ENCODE data around the gene RPL39L.
"Not testable (repeated sequence)": the region's sequence is repeated elsewhere in the genome, so short reads cannot be mapped to it uniquely, and the experiment has no call there.

RPL39L gene

DNA sequence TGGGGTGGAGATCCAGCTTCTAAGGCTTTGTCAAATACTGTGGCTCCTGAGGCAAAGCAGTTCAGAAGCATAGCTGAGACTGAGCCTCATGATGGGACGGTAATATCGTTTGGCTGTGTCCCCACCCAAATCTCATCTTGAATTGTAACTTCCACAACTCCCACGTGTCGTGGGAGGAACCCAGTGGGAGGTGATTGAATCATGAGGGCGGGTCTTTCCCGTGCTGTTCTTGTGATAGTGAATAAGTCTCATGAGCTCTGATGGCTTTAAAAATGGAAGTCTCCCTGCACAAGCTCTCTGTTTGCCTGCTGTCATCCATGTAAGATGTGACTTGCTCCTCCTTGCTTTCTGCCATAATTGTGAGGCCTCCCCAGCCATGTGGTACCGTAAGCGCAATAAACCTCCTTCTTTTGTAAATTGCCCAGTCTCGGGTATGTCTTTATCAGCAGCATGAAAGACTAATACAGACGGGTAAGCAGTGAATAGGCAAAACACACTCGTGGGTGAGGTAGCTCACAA is 4.1 kb downstream of the RPL39L start:
- H3K27me3 ChIP-seq (ENCODE audit: control insufficient read depth, insufficient read depth, low read length); H3K9me3 ChIP-seq (ENCODE audit: control insufficient read depth, low read length); H3K36me3 ChIP-seq (ENCODE audit: control insufficient read depth, insufficient read depth, low read length); H3K4me1 ChIP-seq (ENCODE audit: control insufficient read depth, insufficient read depth, low read length); H3K4me3 ChIP-seq (ENCODE audit: low read length); H3K9ac ChIP-seq (ENCODE audit: low read length): not testable (repeated sequence)

DNA sequence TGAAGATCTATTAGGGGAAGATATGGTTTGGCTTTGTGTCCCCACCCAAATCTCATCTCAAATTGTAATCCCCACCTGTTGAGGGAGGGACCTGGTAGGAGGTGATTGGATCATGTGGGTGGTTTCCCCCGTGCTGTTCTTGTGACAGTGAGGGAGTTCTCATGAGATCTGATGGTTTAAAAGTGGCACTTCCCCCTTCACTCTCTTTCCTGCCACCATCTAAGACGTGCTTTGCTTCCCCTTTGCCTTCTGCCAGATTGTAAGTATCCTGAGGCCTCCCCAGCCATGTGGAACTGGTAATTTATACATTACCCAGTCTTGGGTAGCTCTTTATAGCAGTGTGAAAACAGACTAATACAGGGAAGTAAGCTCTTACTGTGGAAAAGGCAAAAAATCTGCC is 6.1 kb downstream of the RPL39L start:
- not testable (repeated sequence) for H3K36me3 ChIP-seq (ENCODE audit: control insufficient read depth, insufficient read depth, low read length); H3K9me3 ChIP-seq (ENCODE audit: control insufficient read depth, low read length); H3K4me1 ChIP-seq (ENCODE audit: control insufficient read depth, insufficient read depth, low read length); H3K9ac ChIP-seq (ENCODE audit: low read length); H3K4me3 ChIP-seq (ENCODE audit: low read length); H3K27me3 ChIP-seq (ENCODE audit: control insufficient read depth, insufficient read depth, low read length)

DNA sequence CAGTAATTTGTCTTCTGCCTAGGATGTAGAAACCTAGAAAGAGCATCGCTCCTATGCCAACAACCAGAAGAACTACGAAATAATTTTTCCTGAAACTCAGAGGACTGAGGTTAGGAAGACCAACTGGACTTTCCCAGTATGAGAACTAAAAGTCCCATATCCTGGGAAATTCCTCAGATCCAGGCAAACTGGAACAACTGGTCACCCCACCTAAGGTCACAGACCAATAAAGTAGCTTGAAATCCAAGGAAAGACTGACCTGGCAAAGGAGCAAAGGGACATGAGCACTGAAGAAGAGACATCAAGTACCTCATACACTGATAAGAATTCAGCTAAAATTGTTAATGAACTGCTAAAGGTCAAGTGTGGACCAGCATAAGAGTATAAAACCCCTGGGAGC is 6.6 kb downstream of the RPL39L start:
- no peaks in the 10 kb centered on the region for H3K36me3 ChIP-seq (ENCODE audit: control insufficient read depth, insufficient read depth, low read length)
- H3K9me3 ChIP-seq (ENCODE audit: control insufficient read depth, low read length): no peaks in the 10 kb centered on the region
- H3K4me1 ChIP-seq (ENCODE audit: control insufficient read depth, insufficient read depth, low read length): peaks cover 4% of the 10 kb centered on the region
- no peak overlapping the region for H3K4me3 ChIP-seq (ENCODE audit: low read length)
- H3K27me3 ChIP-seq (ENCODE audit: control insufficient read depth, insufficient read depth, low read length): no peaks in the 10 kb centered on the region
- H3K9ac ChIP-seq (ENCODE audit: low read length): no peak overlapping the region

DNA sequence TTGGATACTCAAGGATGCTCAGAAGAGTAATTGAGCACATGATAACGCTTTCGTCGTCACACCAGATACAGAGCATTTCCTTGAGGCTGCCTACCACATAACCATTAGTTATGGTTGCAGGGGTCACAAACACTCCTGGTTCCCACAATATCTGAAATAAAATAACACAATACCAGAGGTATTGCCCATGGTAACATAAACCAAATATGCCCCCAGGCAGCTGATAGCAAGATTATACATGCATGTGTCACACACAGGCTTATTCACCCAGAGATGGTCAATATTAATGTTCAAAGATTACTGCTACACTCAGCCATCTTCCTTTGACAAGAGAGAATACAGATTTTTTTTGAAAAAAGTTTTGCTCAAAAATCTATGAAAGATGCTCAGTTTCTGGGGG is 7.3 kb downstream of the RPL39L start:
- Histone ChIP-seq H3K27me3 (ENCODE audit: control insufficient read depth, insufficient read depth, low read length) (no peaks in the 10 kb centered on the region), H3K4me1 (ENCODE audit: control insufficient read depth, insufficient read depth, low read length) (peaks cover 4% of the 10 kb centered on the region), H3K9ac (ENCODE audit: low read length) (no peak overlapping the region), H3K9me3 (ENCODE audit: control insufficient read depth, low read length) (no peaks in the 10 kb centered on the region), H3K4me3 (ENCODE audit: low read length) (no peak overlapping the region), H3K36me3 (ENCODE audit: control insufficient read depth, insufficient read depth, low read length) (no peaks in the 10 kb centered on the region)

DNA sequence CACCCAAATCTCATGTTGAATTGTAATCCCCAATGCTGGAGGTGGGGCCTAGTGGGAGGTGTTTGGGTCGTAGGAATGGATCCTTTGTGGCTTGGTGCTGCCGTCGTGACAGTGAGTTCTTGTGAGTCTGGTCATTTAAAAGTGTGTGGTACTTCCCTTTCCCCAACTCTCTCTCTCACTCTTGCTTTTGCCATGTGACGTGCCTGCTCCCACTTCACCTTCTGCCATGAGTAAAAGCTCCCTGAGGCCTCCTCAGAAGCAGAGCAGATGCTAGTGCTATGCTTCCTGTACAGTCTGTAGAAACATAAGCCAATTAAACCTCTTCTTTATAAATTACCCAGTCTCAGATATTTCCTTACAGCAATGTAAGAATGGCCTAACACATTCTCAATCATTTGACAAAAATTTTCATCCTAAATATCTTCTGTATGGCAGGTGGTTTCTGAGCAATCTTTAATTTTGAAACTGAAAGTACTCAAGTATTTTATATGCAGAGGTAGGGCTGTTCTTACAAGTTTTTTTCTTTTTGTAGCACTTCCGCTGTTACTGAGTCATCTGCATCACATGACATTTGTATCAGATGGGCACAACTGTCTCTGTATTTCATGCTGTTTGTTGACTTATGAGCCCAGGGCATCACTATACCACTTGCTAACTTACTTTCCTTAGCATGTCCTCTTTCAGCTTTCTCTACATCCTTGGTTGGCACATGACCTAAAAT is 8.8 kb downstream of the RPL39L start:
- H3K4me3 ChIP-seq (ENCODE audit: low read length): no peak overlapping the region

DNA sequence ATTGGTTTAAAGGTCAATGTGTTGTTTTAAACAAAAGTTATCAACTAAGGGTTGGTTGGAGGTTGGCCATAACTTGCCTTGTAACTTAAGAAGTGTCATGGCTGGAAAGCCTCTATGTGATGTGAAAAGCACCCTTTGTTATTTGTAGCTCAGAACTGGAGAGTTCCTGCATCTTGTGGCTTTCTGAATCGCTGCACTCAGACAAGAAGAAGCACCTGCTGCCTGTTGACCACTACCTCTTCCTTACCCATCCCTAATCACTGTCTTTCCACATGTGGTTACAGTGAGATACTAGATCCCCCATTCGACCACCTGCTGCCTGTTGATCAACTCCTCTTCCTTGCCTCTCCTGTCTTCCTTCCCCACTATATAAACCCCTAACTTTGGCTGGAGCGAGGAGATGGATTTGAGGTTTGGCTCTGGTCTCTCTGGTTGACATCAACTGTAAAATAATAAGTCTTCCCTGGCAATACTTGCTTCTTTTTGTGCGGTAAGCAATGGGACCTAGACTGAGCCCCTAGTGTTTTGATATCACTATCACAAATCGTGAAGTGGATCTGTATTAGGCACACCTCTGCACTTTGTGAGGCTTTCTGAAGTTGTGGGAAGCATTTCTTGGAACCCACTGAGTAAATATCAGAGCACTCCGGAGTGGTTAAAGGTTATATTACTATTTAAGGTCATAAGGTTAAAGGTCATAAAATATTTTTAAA is 13.8 kb downstream of the RPL39L start:
- Histone ChIP-seq H3K4me3 (ENCODE audit: low read length) (no peak overlapping the region), H3K36me3 (ENCODE audit: control insufficient read depth, insufficient read depth, low read length) (no peaks in the 10 kb centered on the region), H3K4me1 (ENCODE audit: control insufficient read depth, insufficient read depth, low read length) (no peaks in the 10 kb centered on the region), H3K27me3 (ENCODE audit: control insufficient read depth, insufficient read depth, low read length) (no peaks in the 10 kb centered on the region), H3K9ac (ENCODE audit: low read length) (no peak overlapping the region), H3K9me3 (ENCODE audit: control insufficient read depth, low read length) (no peaks in the 10 kb centered on the region)

More for the DNA sequence above, 8.8 kb downstream of the RPL39L start:
- Histone ChIP-seq H3K9ac (ENCODE audit: low read length) (no peak overlapping the region), H3K4me1 (ENCODE audit: control insufficient read depth, insufficient read depth, low read length) (peaks cover 4% of the 10 kb centered on the region), H3K27me3 (ENCODE audit: control insufficient read depth, insufficient read depth, low read length) (no peaks in the 10 kb centered on the region), H3K9me3 (ENCODE audit: control insufficient read depth, low read length) (no peaks in the 10 kb centered on the region), H3K36me3 (ENCODE audit: control insufficient read depth, insufficient read depth, low read length) (no peaks in the 10 kb centered on the region)

DNA sequence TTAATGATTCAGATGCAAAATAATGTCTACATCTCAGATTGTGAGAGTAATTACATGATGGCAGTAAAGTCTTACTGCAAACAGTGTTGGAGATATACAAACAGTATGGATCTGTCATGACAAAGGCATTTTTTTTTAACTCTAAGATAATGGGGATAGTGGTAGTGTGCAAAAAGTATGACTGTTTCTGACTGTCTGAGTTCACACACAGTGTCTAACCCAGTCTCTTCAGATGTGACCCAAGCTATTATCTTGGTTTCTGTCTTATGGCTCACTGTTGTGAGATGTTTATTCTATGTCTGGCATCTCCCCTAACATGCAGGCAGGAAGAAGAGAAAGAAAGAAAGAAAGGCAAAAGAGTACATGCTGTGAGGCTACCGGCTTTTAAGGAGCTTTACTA is 17.0 kb downstream of the RPL39L start:
- Histone ChIP-seq H3K4me3 (ENCODE audit: low read length) (no peak overlapping the region), H3K27me3 (ENCODE audit: control insufficient read depth, insufficient read depth, low read length) (no peaks in the 10 kb centered on the region), H3K9me3 (ENCODE audit: control insufficient read depth, low read length) (no peaks in the 10 kb centered on the region), H3K36me3 (ENCODE audit: control insufficient read depth, insufficient read depth, low read length) (no peaks in the 10 kb centered on the region), H3K4me1 (ENCODE audit: control insufficient read depth, insufficient read depth, low read length) (no peaks in the 10 kb centered on the region), H3K9ac (ENCODE audit: low read length) (no peak overlapping the region)

DNA sequence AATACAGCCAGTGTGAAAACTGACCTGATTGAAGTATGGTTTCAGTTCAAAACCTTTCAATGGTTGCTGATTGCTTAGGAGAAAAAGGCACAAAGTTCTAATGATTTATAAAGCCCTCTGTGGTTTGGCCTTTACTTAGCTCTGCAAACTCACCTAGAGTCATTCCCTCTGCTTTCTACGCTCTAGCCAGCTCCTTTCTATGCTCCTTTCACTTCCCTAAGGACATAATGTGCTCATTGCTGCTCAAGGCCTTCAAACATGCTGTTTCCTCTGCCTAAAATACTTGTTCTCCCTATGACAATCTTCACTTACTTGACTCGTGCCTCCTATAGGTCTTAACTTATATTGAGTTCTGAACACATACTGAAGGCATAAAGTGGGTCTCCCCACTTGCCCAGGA is 19.0 kb downstream of the RPL39L start:
- Histone ChIP-seq H3K4me3 (ENCODE audit: low read length) (no peak overlapping the region), H3K27me3 (ENCODE audit: control insufficient read depth, insufficient read depth, low read length) (no peaks in the 10 kb centered on the region), H3K9me3 (ENCODE audit: control insufficient read depth, low read length) (no peaks in the 10 kb centered on the region), H3K36me3 (ENCODE audit: control insufficient read depth, insufficient read depth, low read length) (no peaks in the 10 kb centered on the region), H3K4me1 (ENCODE audit: control insufficient read depth, insufficient read depth, low read length) (no peaks in the 10 kb centered on the region), H3K9ac (ENCODE audit: low read length) (no peak overlapping the region)

DNA sequence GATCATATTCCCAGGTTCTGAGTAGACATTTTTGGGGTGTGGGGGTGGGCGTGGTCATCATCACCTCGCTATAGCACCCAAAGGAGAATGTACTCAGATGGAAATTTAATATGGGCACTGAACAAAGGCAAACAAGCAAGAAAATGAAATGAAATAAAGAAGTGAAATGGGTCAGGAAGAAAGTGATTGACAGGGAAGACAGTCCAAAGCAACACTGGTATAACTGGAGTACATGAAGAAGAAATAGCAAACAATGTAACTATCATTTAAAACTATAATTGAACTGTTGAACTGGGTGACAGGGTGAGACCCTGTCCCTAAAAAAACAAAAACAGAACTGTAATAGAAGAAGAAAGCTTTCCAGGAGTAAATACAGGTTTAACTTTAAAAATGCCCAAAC is 24.8 kb downstream of the RPL39L start:
- Histone ChIP-seq H3K36me3 (ENCODE audit: control insufficient read depth, insufficient read depth, low read length) (no peaks in the 10 kb centered on the region), H3K9me3 (ENCODE audit: control insufficient read depth, low read length) (no peaks in the 10 kb centered on the region)

DNA sequence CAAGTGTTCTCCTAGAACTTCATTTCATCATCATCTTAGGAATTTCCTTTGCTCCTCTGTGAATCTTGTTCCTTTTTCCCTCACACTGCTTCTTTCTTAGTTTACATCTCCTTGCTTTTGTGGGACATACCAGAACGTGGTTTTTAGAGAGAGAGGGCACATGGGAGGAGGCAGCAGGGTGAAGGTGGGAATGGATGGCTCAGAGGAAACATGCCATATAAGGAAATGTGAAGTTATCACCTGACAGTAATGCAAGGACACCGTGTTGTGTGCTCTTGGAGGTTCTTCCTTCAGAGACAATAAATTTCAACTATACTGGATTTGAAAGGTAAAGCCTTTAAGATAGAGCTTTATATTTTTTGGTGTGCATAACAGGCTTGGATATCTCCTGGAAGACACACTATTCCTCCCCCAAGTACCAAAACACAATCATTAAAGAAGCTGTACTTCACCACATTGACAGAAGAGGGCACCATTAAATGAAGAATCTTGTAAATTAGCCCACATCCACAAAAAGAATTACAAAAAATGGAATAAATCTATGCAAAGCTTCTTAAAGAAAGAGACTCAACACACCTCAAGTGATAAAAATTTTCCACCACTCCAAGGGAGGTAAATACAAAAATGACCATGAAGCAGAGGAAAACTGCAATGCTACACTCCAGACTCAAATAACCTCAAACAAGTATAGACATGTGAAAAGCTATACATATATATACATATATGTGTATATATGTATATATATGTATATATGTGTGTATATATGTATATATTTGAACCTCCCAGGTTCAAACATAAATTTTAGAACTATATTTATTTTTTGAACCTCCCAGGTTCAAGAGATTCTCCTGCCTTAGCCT is 26.1 kb downstream of the RPL39L start:
- no peak overlapping the region for H3K9ac ChIP-seq (ENCODE audit: low read length)
- H3K4me3 ChIP-seq (ENCODE audit: low read length): no peak overlapping the region
- H3K9me3 ChIP-seq (ENCODE audit: control insufficient read depth, low read length): no peaks in the 10 kb centered on the region
- H3K4me1 ChIP-seq (ENCODE audit: control insufficient read depth, insufficient read depth, low read length): no peaks in the 10 kb centered on the region
- H3K27me3 ChIP-seq (ENCODE audit: control insufficient read depth, insufficient read depth, low read length): no peaks in the 10 kb centered on the region
- H3K36me3 ChIP-seq (ENCODE audit: control insufficient read depth, insufficient read depth, low read length): no peaks in the 10 kb centered on the region

More for the DNA sequence above, 24.8 kb downstream of the RPL39L start:
- H3K27me3 ChIP-seq (ENCODE audit: control insufficient read depth, insufficient read depth, low read length): no peaks in the 10 kb centered on the region
- H3K4me1 ChIP-seq (ENCODE audit: control insufficient read depth, insufficient read depth, low read length): no peaks in the 10 kb centered on the region
- H3K9ac ChIP-seq (ENCODE audit: low read length): no peak overlapping the region
- H3K4me3 ChIP-seq (ENCODE audit: low read length): no peak overlapping the region

DNA sequence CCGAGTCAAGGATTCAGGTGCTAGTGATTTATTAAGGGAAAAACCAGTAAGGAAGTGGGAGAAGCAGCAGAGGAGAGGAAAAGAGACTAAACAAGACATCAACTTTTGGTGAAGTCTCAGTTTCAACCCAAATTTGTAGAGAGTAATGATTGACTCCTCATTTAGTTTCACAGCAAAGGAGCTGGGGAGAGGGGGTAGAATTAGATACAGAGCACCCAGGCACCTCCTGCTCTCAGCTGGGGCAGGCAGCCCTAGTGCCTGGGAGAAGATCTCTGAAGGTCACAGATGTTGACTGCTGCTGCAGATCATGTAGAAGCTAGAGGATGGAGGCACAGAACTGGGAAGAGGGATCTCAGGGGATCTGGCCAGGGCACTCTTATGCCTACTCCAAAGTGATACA is 29.1 kb downstream of the RPL39L start:
- Histone ChIP-seq H3K9me3 (ENCODE audit: control insufficient read depth, low read length) (no peaks in the 10 kb centered on the region), H3K4me3 (ENCODE audit: low read length) (no peak overlapping the region), H3K36me3 (ENCODE audit: control insufficient read depth, insufficient read depth, low read length) (no peaks in the 10 kb centered on the region), H3K27me3 (ENCODE audit: control insufficient read depth, insufficient read depth, low read length) (no peaks in the 10 kb centered on the region), H3K9ac (ENCODE audit: low read length) (no peak overlapping the region), H3K4me1 (ENCODE audit: control insufficient read depth, insufficient read depth, low read length) (no peaks in the 10 kb centered on the region)

DNA sequence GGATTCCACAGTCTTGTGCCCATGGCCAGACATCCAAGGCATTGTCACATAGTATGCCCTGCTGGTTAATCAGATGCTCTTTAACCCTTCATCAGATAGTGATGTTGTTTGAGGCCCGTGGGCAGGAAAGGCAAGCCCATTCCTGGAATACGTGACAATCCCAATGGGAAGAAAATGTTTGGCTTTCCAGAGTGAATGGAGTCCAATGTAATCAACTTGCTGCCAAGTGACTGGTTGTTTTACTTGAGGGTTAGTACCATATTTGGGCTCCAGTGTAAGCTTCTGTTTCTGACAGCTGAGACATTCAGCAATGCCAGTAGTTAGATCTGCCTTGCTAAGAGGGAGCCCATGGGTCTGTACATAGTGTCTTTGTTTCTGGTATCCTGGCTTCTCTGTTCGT is 31.3 kb downstream of the RPL39L start:
- no peaks in the 10 kb centered on the region for H3K27me3 ChIP-seq (ENCODE audit: control insufficient read depth, insufficient read depth, low read length)
- no peaks in the 10 kb centered on the region for H3K4me1 ChIP-seq (ENCODE audit: control insufficient read depth, insufficient read depth, low read length)
- no peak overlapping the region for H3K4me3 ChIP-seq (ENCODE audit: low read length)
- no peaks in the 10 kb centered on the region for H3K9me3 ChIP-seq (ENCODE audit: control insufficient read depth, low read length)
- H3K9ac ChIP-seq (ENCODE audit: low read length): no peak overlapping the region
- H3K36me3 ChIP-seq (ENCODE audit: control insufficient read depth, insufficient read depth, low read length): no peaks in the 10 kb centered on the region

Data from mucosa of stomach (tissue), 1 donor.